ENCODE measurements around the gene ASGR2. TPM values are rescaled to one million over a fixed set of nuclear protein-coding genes. Genes with fewer than 3 reads are reported as not detected.

ASGR2 gene
- total RNA-seq, 2 experiments from 2014 or later = 0.20 to 0.36 TPM

- H3K27me3 ChIP-seq (ENCODE audit: control insufficient read depth in 1 of 2, insufficient read depth in 2 of 2, low read length in 2 of 2) = no peaks in the 10 kb centered on the region
- peaks cover 16 to 17% of the 10 kb centered on the region in 2 experiments for H3K9me3 ChIP-seq (ENCODE audit: control insufficient read depth in 1 of 2, insufficient read depth in 1 of 2, low read length in 2 of 2)
- ChIA-PET CTCF (no interaction called here), POLR2A (no interaction called here)
- Mint-ChIP-seq H3K9me3 (peaks cover 15% of the 10 kb centered on the region), H3K27me3 (no peaks in the 10 kb centered on the region), H3K36me3 (ENCODE audit: low read depth) (no peaks in the 10 kb centered on the region), H3K4me1 (ENCODE audit: low read depth) (no peaks in the 10 kb centered on the region), H3K4me3 (no peak overlapping the region), H3K27ac (no peak overlapping the region)
- intact Hi-C loops (cut with DNase I, micrococcal nuclease) = no loop called here
- H3K4me3 ChIP-seq (ENCODE audit: low read length) = no peak overlapping the region
- no peaks in the 10 kb centered on the region for H3K4me1 ChIP-seq (ENCODE audit: insufficient read depth, low read length)
- H3K27ac ChIP-seq (ENCODE audit: low read depth in 1 of 2, low read length in 2 of 2) = no peak overlapping the region
- no peak for ATAC-seq (ENCODE audit: poor library complexity)
- no peaks in the 10 kb centered on the region for H3K36me3 ChIP-seq (ENCODE audit: insufficient read depth, low read length)
- no peak for DNase-seq
- TF ChIP-seq CTCF (IDR thresholded peaks at IDR 0.05) = no peak
Observed at GRCh38 chr17:7070712-7071111, 43.9 kb downstream of the ASGR2 start.

GRCh38 chr17:7068268-7068667, 46.4 kb downstream of the ASGR2 start:
- peaks cover 13 to 17% of the 10 kb centered on the region in 2 experiments for H3K9me3 ChIP-seq (ENCODE audit: control insufficient read depth in 1 of 2, insufficient read depth in 1 of 2, low read length in 2 of 2)

DNA sequence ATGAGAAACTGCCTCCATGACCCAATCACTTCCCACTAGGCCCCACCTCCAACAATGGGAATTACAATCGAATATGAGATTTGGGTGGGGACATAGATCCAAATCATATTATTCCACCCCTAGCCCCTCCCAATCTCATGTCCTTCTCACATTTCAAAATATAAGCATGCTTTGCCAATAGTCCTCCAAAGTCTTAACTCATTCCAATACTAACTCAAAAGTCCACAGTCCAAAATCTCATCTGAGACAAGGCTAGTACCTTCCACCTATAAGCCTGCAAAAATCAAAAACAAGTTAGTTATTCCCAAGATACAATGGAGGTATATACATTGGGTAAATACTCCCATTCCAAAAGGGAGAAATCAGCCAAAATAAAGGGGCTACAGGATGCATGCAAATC, 47.4 kb downstream of the ASGR2 start:
- no peaks in the 10 kb centered on the region for H3K27me3 ChIP-seq (ENCODE audit: control insufficient read depth in 1 of 2, insufficient read depth in 2 of 2, low read length in 2 of 2)
- no peak overlapping the region for H3K27ac ChIP-seq (ENCODE audit: low read depth in 1 of 2, low read length in 2 of 2)
- DNase-seq (no peak), ATAC-seq (ENCODE audit: poor library complexity) (no peak)
- ChIA-PET CTCF (no interaction called here), POLR2A (no interaction called here)
- intact Hi-C loops (cut with DNase I, micrococcal nuclease) = no loop called here
- no peak overlapping the region for H3K27ac Mint-ChIP-seq
- H3K4me3 Mint-ChIP-seq = no peak overlapping the region
- H3K4me3 ChIP-seq (ENCODE audit: low read length) = no peak overlapping the region
- no peaks in the 10 kb centered on the region for H3K4me1 Mint-ChIP-seq (ENCODE audit: low read depth)
- peaks cover 9% of the 10 kb centered on the region for H3K27me3 Mint-ChIP-seq
- peaks cover 15% of the 10 kb centered on the region for H3K9me3 Mint-ChIP-seq
- H3K9me3 ChIP-seq (ENCODE audit: control insufficient read depth in 1 of 2, insufficient read depth in 1 of 2, low read length in 2 of 2) = peaks cover 13 to 17% of the 10 kb centered on the region in 2 experiments
- H3K36me3 Mint-ChIP-seq (ENCODE audit: low read depth) = no peaks in the 10 kb centered on the region
- no peaks in the 10 kb centered on the region for H3K4me1 ChIP-seq (ENCODE audit: insufficient read depth, low read length)
- no peak for TF ChIP-seq CTCF (IDR thresholded peaks at IDR 0.05)
- no peaks in the 10 kb centered on the region for H3K36me3 ChIP-seq (ENCODE audit: insufficient read depth, low read length)

More at GRCh38 chr17:7068268-7068667, 46.4 kb downstream of the ASGR2 start:
- CTCF ChIA-PET = no interaction called here
- H3K4me1 ChIP-seq (ENCODE audit: insufficient read depth, low read length) = no peaks in the 10 kb centered on the region
- H3K36me3 ChIP-seq (ENCODE audit: insufficient read depth, low read length) = no peaks in the 10 kb centered on the region
- ATAC-seq (ENCODE audit: poor library complexity) (no peak), DNase-seq (no peak)
- Mint-ChIP-seq H3K27ac (no peak overlapping the region), H3K4me3 (no peak overlapping the region), H3K9me3 (peaks cover 15% of the 10 kb centered on the region), H3K4me1 (ENCODE audit: low read depth) (no peaks in the 10 kb centered on the region), H3K36me3 (ENCODE audit: low read depth) (no peaks in the 10 kb centered on the region), H3K27me3 (peaks cover 5% of the 10 kb centered on the region)
- intact Hi-C loops (cut with DNase I, micrococcal nuclease) = no loop called here
- no peaks in the 10 kb centered on the region for H3K27me3 ChIP-seq (ENCODE audit: control insufficient read depth in 1 of 2, insufficient read depth in 2 of 2, low read length in 2 of 2)
- no peak overlapping the region for H3K27ac ChIP-seq (ENCODE audit: low read depth in 1 of 2, low read length in 2 of 2)
- H3K4me3 ChIP-seq (ENCODE audit: low read length) = no peak overlapping the region
- POLR2A ChIA-PET = no interaction called here
- no peak for TF ChIP-seq CTCF (IDR thresholded peaks at IDR 0.05)

Data from CD4-positive, alpha-beta T cell (primary cell).